Measurements from ENCODE around the gene BHLHE23.

The BHLHE23 gene

GRCh38 chr20:62958388-62959100 lies 48.2 kb downstream of the BHLHE23 start:
- no peak for DNase-seq

- DNase-seq: no peak
Observed at GRCh38 chr20:62957136-62958117, 49.3 kb downstream of the BHLHE23 start.

GRCh38 chr20:62956387-62957135 lies 50.2 kb downstream of the BHLHE23 start:
- DNase-seq: no peak

Measured in hematopoietic multipotent progenitor cell treated with erythropoietin and hydrocortisone succinate and interleukin-3 and kit ligand, for 4 days (in vitro differentiated cells).